Dedifferentiated amniotic fluid mesenchymal stem cell (primary cell): ENCODE data around the gene PHLDA1.
"Not testable (repeated sequence)": the region's sequence is repeated elsewhere in the genome, so short reads cannot be mapped to it uniquely, and the experiment has no call there.

ENCODE experiments used
- DNase-seq: peaks from one replicate; pipeline ENCODE4 v3.0.0-alpha.2; 2016; ENCODE audit errors: extremely low spot score

Gene PHLDA1

DNA sequence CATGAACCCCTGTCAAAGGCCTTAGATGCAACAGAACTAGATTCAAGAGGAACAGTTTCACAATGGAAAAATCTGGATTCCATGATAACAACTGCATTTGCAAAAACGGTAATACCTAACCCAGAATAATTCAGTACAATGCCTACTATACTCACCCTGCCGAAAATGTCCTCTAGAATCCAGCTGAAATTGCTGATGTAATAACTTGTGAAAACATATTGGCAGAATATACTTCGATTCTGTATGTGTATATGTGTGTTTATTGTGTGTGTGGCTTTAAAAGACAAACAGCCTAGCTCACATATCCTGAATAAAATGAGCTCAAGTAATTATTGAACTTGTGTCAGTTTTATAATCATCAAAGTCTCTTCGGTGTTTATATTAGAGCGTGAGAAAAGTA lies 46.0 kb downstream of the PHLDA1 start:
- no peak for DNase-seq

GRCh38 chr12:75984577-75985182 lies 46.9 kb downstream of the PHLDA1 start:
- no peak for DNase-seq

GRCh38 chr12:75983851-75984250 lies 47.7 kb downstream of the PHLDA1 start:
- not testable (repeated sequence) for DNase-seq

DNA sequence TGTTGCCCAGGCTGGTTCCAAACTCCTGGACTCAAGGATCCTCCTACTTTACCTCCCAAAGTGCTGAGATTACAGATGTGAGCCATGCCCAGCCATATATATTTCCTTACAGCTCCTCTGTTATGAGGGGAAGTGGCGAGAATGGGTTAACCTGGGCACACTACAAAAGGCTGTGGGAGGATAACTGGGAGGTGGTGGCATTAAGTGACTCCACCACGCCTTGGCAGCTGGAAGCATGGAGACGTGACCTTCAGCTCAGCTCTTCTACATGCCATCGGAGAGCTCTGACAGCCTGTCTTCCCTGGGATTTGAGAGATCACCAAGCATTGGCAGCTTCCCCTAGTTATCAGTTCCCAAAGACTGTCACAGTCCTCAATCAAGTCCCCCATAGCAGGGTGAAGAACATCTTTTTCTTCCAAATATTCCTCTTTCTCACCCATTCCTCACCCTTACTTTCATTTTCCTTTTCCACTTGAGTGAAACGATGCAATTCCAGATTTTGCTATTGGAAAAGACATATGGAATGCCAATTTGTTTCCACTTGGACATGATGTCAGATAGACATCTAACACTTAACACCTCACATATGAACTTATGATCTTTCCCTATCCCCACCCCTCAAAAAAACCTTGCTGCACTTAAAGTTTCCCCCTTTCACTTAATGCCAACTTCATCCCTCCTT lies 48.5 kb downstream of the PHLDA1 start:
- DNase-seq = no peak

DNA sequence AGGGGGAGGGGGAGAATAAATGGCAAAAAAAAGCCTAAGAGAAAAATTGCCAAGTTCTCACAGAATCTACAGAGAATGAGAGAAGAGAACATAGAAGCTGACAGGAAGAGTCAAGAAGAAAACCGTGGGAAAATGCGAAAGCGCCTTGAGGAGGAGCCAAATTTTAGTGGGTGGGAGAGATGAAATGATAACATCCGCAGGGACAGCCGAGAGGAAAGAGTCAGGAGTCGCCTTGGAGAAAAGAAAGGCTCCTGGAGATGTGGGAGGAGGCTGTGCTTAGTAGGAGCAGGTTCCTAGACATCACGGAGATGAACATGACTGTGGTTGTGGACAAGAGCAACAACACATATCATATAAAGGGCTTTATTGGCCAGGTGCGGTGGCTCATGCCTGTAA lies 49.4 kb downstream of the PHLDA1 start:
- no peak for DNase-seq

- DNase-seq = no peak
Measured at GRCh38 chr12:75981247-75982168, 50.1 kb downstream of the PHLDA1 start.

GRCh38 chr12:75979181-75979580 lies 52.4 kb downstream of the PHLDA1 start:
- DNase-seq = no peak

GRCh38 chr12:75978677-75979076 lies 52.9 kb downstream of the PHLDA1 start:
- no peak for DNase-seq

DNA sequence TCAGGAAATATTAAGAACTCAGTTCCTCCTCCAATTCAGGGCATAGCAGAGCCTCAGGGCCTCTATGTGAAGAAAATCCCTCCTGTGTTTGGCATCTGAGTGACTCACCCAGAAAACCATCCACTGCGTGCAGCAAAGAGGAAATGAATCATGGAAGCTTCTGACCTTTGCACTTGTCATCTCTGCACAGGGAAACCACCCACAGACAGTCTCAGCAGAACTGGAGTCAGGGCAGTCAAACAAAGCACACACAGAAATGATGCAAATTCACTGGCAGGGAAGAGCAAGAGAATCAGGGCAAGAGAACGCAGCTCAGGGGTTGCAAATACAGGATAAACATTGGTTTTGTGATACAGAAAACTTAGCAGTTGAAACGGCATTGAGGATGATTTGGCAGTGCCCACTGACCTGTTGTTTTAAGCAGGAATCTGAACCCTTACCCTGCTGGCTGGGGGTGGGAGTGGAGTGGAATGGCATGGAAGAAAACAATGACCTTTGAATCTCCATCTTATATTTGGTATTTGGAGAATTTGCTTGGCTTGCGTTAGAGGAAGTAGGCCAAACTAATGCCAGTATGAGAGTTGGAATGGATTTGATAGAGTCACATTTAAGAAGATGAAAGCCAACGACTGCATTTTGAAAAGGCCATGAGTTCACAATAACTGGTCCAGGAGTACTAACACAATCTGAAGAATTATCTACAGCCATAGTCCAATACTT lies 53.5 kb downstream of the PHLDA1 start:
- DNase-seq = peak; percentile 100

DNA sequence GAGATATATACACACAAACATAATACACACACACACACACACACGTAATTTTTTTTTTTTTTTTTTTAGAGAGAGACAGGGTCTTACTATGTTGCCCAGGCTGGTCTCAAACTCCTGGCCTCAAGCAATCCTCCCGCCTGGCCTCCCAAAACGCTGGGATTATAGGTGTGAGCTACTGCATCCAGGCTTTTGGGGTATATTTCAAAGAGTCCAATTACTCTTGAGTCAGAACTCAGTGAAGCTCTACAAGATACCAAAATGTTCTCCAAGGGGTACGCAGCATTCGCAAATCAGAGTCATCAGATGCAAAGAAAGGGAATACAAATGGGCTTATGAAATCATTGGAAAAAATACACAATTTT lies 54.0 kb downstream of the PHLDA1 start:
- DNase-seq = no peak

DNA sequence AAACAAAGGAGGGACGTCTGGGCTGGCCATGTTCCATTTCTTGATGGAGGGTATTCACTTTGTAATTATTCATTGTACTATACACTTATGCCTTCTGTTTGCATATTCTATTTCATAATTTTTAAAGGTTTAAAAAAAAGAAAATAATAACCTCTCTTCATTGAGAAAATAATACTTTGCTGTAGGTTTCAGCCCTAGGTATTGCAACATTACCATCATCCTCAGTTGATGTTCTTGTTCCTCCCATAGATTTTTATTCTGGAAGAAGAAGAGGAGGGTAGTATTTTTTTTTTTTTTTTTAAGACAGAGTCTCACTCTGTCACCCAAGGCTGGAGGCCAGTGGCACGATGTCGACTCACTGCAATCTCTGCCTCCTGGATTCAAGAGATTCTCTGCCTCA lies 54.7 kb downstream of the PHLDA1 start:
- no peak for DNase-seq

DNA sequence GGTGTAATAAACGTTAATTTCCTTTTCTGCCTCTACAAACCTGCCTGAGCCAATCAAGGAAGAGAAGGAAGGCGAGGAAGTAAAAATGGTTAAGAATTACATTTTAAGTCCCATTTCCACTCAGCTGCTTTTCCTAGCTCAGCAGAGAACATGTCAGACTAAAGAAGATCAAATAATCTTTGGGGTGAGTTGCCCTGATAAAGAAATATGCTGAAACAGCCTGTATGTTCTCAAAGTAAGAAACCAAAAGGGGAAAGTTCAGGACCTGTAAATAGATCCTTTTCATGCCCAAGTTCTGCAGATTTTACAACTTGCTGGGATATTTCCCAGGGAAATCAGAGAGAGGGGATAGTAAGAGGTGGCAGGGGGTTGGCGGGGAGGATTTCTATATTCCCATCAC lies 55.5 kb downstream of the PHLDA1 start:
- no peak for DNase-seq

DNA sequence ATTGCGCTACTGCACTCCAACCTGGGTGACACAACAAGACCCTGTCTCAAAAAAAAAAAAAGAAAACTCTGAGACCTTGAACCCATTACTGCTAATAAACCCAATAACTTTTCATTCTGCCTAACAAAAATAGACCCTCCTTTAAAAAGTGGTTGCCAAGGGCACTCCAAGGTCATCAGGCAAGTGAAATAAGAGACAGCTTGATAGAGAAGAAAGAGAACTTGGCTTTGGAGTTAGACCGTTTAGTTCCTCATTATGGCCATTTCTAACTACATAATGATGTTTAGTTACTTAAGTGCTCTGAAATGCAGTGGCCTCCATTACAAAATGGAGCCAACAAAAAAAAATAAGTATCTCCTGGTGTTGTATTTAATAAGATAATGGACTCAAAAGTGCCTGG lies 55.9 kb downstream of the PHLDA1 start:
- no peak for DNase-seq
